ENCODE data around the gene MX1.

GRCh38 chr21:41470054-41470453, 44.0 kb downstream of the MX1 start:
- TF ChIP-seq CTCF (conservative IDR thresholded peaks at IDR 0.05; ENCODE audit: low read depth in 2 of 2), result no peak
- no peak for TF ChIP-seq EZH2 (IDR thresholded peaks at IDR 0.05; ENCODE audit: low read depth, unreplicated experiment)
- no peak for TF ChIP-seq ETS1 (IDR thresholded peaks at IDR 0.05)
- TF ChIP-seq JUNB (IDR thresholded peaks at IDR 0.05; ENCODE audit: unreplicated experiment), result no peak
